ENCODE data around the gene GGN.
"Not testable (repeated sequence)": the region's sequence is repeated elsewhere in the genome, so short reads cannot be mapped to it uniquely, and the experiment has no call there.

The GGN gene

GRCh38 chr19:38411041-38411712 is 23.3 kb upstream of the GGN start:
- no peak for DNase-seq (ENCODE audit: low spot score)

- not testable (repeated sequence) for DNase-seq (ENCODE audit: low spot score)
Measured at GRCh38 chr19:38410407-38410806, 22.6 kb upstream of the GGN start.

- DNase-seq (ENCODE audit: low spot score): no peak
Measured at GRCh38 chr19:38409631-38410133, 21.8 kb upstream of the GGN start.

- DNase-seq (ENCODE audit: low spot score): no peak
Measured at GRCh38 chr19:38405276-38405675, 17.4 kb upstream of the GGN start.

- no peak for DNase-seq (ENCODE audit: low spot score)
Measured at GRCh38 chr19:38404858-38405257, 17.0 kb upstream of the GGN start.

- peak; percentile 100 for DNase-seq (ENCODE audit: low spot score)
Measured at GRCh38 chr19:38402967-38403674, 15.3 kb upstream of the GGN start, which contains the start of gene FAM98C. FAM98C (plus strand) TSS chr19:38403093; CDS start chr19:38403154, 61 bp downstream.

GRCh38 chr19:38402623-38402966 is 14.8 kb upstream of the GGN start:
- no peak for DNase-seq (ENCODE audit: low spot score)

GRCh38 chr19:38401148-38401547 is 13.3 kb upstream of the GGN start:
- no peak for DNase-seq (ENCODE audit: low spot score)

- no peak for DNase-seq (ENCODE audit: low spot score)
Measured at GRCh38 chr19:38400361-38400760, 12.5 kb upstream of the GGN start.

- no peak for DNase-seq (ENCODE audit: low spot score)
Measured at GRCh38 chr19:38399537-38399936, 11.7 kb upstream of the GGN start.

GRCh38 chr19:38399081-38399480 is 11.2 kb upstream of the GGN start:
- no peak for DNase-seq (ENCODE audit: low spot score)

- no peak for DNase-seq (ENCODE audit: low spot score)
Measured at GRCh38 chr19:38395381-38396114, 7.7 kb upstream of the GGN start.

- no peak for DNase-seq (ENCODE audit: low spot score)
Measured at GRCh38 chr19:38394488-38394887, 6.7 kb upstream of the GGN start.

- DNase-seq (ENCODE audit: low spot score): peak; percentile 75
Measured at GRCh38 chr19:38392707-38393308, 5.0 kb upstream of the GGN start.

- DNase-seq (ENCODE audit: low spot score): no peak
Measured at GRCh38 chr19:38391911-38392464, 4.2 kb upstream of the GGN start.

GRCh38 chr19:38389957-38390924 is 2.4 kb upstream of the GGN start:
- no peak for DNase-seq (ENCODE audit: low spot score)

GRCh38 chr19:38389101-38389925 is 1.5 kb upstream of the GGN start:
- DNase-seq (ENCODE audit: low spot score): no peak

GRCh38 chr19:38388349-38389100 is 691 bp upstream of the GGN start, which contains the start of gene SPRED3:
SPRED3 (plus strand) TSS chr19:38388697; CDS start chr19:38390303, 1,606 bp downstream.
- peak; percentile 78 for DNase-seq (ENCODE audit: low spot score)

- no peak for DNase-seq (ENCODE audit: low spot score)
Measured at GRCh38 chr19:38386971-38387549, 774 bp downstream of the GGN start.

All from HuH-7 (cell line).